T-helper 2 cell (primary cell): ENCODE results near the gene EP400.
"Not testable (repeated sequence)": the region's sequence is repeated elsewhere in the genome, so short reads cannot be mapped to it uniquely, and the experiment has no call there.

Experiments used
- DNase-seq, 5 experiments: peaks; one replicate each; pipeline versions ENCODE4 v3.0.0 to v3.0.0-alpha.2; 2012 to 2022

EP400 gene

GRCh38 chr12:132095520-132096409 is 146.0 kb downstream of the EP400 start:
- no peak for DNase-seq

GRCh38 chr12:132099739-132100138 is 150.0 kb downstream of the EP400 start:
- no peak for DNase-seq

- no peak for DNase-seq
These were observed 150.7 kb downstream of the EP400 start for GRCh38 chr12:132100306-132101065.

- DNase-seq, result no peak
These were observed 152.6 kb downstream of the EP400 start for GRCh38 chr12:132102297-132102696.

- DNase-seq, result not testable (repeated sequence)
These were observed 153.3 kb downstream of the EP400 start for GRCh38 chr12:132103072-132103471.

- DNase-seq, result no peak
These were observed 154.0 kb downstream of the EP400 start for GRCh38 chr12:132103542-132104308.

GRCh38 chr12:132105467-132105866 is 155.7 kb downstream of the EP400 start:
- DNase-seq, result no peak

GRCh38 chr12:132106921-132107320 is 157.2 kb downstream of the EP400 start:
- no peak for DNase-seq

- DNase-seq, result no peak
These were observed 158.6 kb downstream of the EP400 start for GRCh38 chr12:132108211-132108832.

- DNase-seq, result no peak
These were observed 160.0 kb downstream of the EP400 start for GRCh38 chr12:132109741-132110140.

- no peak for DNase-seq
These were observed 160.9 kb downstream of the EP400 start for GRCh38 chr12:132110677-132111076.

- DNase-seq, result no peak
These were observed 162.0 kb downstream of the EP400 start for GRCh38 chr12:132111654-132112304.

- DNase-seq, result no peak
These were observed 164.9 kb downstream of the EP400 start for GRCh38 chr12:132114667-132115066.

GRCh38 chr12:132115500-132115899 is 165.8 kb downstream of the EP400 start:
- DNase-seq, result no peak

- no peak for DNase-seq
These were observed 167.2 kb downstream of the EP400 start for GRCh38 chr12:132116709-132117557.

GRCh38 chr12:132117558-132117875 is 167.8 kb downstream of the EP400 start:
- no peak for DNase-seq

GRCh38 chr12:132118876-132119275 is 169.1 kb downstream of the EP400 start:
- DNase-seq, result no peak

- no peak for DNase-seq
These were observed 171.5 kb downstream of the EP400 start for GRCh38 chr12:132121283-132121682.

- no peak for DNase-seq
These were observed 174.4 kb downstream of the EP400 start for GRCh38 chr12:132123970-132124765.

- peak in 1 of 5 experiments; percentile 43 for DNase-seq
These were observed 175.2 kb downstream of the EP400 start for GRCh38 chr12:132124766-132125425.
